Stimulated activated CD4-positive, alpha-beta T cell treated with anti-CD3 and anti-CD28 coated beads, Interleukin-15, amount 100 ng/mL, for 48 hours (primary cell): ENCODE measurements around the gene TBX4.

Experiments used
- DNase-seq, 2 donors: peaks; one replicate each; pipeline ENCODE4 v3.0.0-alpha.2; 2020; ENCODE audit warnings: low read depth in 2 of 2

The TBX4 gene

GRCh38 chr17:61454381-61455323, 2.4 kb downstream of the TBX4 start:
- no peak for DNase-seq

- no peak for DNase-seq
Measured at GRCh38 chr17:61455324-61456060, 3.3 kb downstream of the TBX4 start.

- DNase-seq: no peak
Measured at GRCh38 chr17:61456061-61456681, 3.9 kb downstream of the TBX4 start.

- no peak for DNase-seq
Measured at GRCh38 chr17:61456688-61457225, 4.5 kb downstream of the TBX4 start.

GRCh38 chr17:61457226-61457983, 5.2 kb downstream of the TBX4 start:
- DNase-seq: no peak

- DNase-seq: no peak
Measured at GRCh38 chr17:61458000-61458399, 5.8 kb downstream of the TBX4 start.

GRCh38 chr17:61458421-61459141, 6.4 kb downstream of the TBX4 start:
- no peak for DNase-seq

GRCh38 chr17:61459142-61459809, 7.1 kb downstream of the TBX4 start:
- no peak for DNase-seq

GRCh38 chr17:61459939-61460718, 7.9 kb downstream of the TBX4 start:
- no peak for DNase-seq

- DNase-seq: no peak
Measured at GRCh38 chr17:61460796-61461585, 8.8 kb downstream of the TBX4 start.

GRCh38 chr17:61461586-61461966, 9.4 kb downstream of the TBX4 start:
- DNase-seq: no peak

- DNase-seq: no peak
Measured at GRCh38 chr17:61461967-61462718, 9.9 kb downstream of the TBX4 start.

GRCh38 chr17:61462719-61463315, 10.6 kb downstream of the TBX4 start:
- DNase-seq: no peak

GRCh38 chr17:61463316-61464129, 11.3 kb downstream of the TBX4 start:
- no peak for DNase-seq

- DNase-seq: no peak
Measured at GRCh38 chr17:61464130-61464842, 12.1 kb downstream of the TBX4 start.

- no peak for DNase-seq
Measured at GRCh38 chr17:61464843-61465180, 12.6 kb downstream of the TBX4 start.
